GM21786 (cell line): ENCODE data around the gene CHKA.

ENCODE experiments used
- ATAC-seq: cut with Tn5 transposase; IDR thresholded peaks from one replicate; pipeline ENCODE4 v1.9.1; 2021; ENCODE audit not compliant: unreplicated experiment

CHKA gene

GRCh38 chr11:68121067-68121899, at the start of gene CHKA:
Gene CHKA (minus strand): TSS chr11:68121388. CDS start chr11:68121177, 211 bp downstream.
- peak; percentile 77 for ATAC-seq

GRCh38 chr11:68169442-68169841, 48.3 kb upstream of the CHKA start:
- no peak for ATAC-seq

- ATAC-seq: no peak
Observed at GRCh38 chr11:68168694-68169093, 47.5 kb upstream of the CHKA start.

- no peak for ATAC-seq
Observed at GRCh38 chr11:68167474-68167873, 46.3 kb upstream of the CHKA start.

GRCh38 chr11:68166969-68167368, 45.8 kb upstream of the CHKA start:
- no peak for ATAC-seq

- no peak for ATAC-seq
Observed at GRCh38 chr11:68165601-68166000, 44.4 kb upstream of the CHKA start.

- no peak for ATAC-seq
Observed at GRCh38 chr11:68164437-68164836, 43.2 kb upstream of the CHKA start.

GRCh38 chr11:68163691-68164090, 42.5 kb upstream of the CHKA start:
- no peak for ATAC-seq

GRCh38 chr11:68160100-68160695, 39.0 kb upstream of the CHKA start:
- no peak for ATAC-seq

- no peak for ATAC-seq
Observed at GRCh38 chr11:68159665-68160064, 38.5 kb upstream of the CHKA start.

GRCh38 chr11:68159161-68159560, 38.0 kb upstream of the CHKA start:
- no peak for ATAC-seq

GRCh38 chr11:68158580-68158979, 37.4 kb upstream of the CHKA start:
- ATAC-seq: no peak

- no peak for ATAC-seq
Observed at GRCh38 chr11:68153742-68154141, 32.6 kb upstream of the CHKA start.

- ATAC-seq: no peak
Observed at GRCh38 chr11:68150037-68150436, 28.8 kb upstream of the CHKA start.

- ATAC-seq: no peak
Observed at GRCh38 chr11:68149417-68149816, 28.2 kb upstream of the CHKA start.

GRCh38 chr11:68148879-68149278, 27.7 kb upstream of the CHKA start:
- ATAC-seq: no peak

- ATAC-seq: no peak
Observed at GRCh38 chr11:68148071-68148805, 27.1 kb upstream of the CHKA start.

- no peak for ATAC-seq
Observed at GRCh38 chr11:68146704-68147474, 25.7 kb upstream of the CHKA start.

- no peak for ATAC-seq
Observed at GRCh38 chr11:68146010-68146540, 24.9 kb upstream of the CHKA start.

- ATAC-seq: no peak
Observed at GRCh38 chr11:68145120-68145866, 24.1 kb upstream of the CHKA start.
